HG03342 (cell line): ENCODE results near the gene CISD3.

Experiments used
- ATAC-seq: cut with Tn5 transposase; IDR thresholded peaks from one replicate; pipeline ENCODE4 v1.9.1; 2021; ENCODE audit warnings: mild to moderate bottlenecking, moderate library complexity; ENCODE audit not compliant: unreplicated experiment

Gene CISD3

GRCh38 chr17:38742411-38743308, 12.5 kb downstream of the CISD3 start:
- no peak for ATAC-seq

DNA sequence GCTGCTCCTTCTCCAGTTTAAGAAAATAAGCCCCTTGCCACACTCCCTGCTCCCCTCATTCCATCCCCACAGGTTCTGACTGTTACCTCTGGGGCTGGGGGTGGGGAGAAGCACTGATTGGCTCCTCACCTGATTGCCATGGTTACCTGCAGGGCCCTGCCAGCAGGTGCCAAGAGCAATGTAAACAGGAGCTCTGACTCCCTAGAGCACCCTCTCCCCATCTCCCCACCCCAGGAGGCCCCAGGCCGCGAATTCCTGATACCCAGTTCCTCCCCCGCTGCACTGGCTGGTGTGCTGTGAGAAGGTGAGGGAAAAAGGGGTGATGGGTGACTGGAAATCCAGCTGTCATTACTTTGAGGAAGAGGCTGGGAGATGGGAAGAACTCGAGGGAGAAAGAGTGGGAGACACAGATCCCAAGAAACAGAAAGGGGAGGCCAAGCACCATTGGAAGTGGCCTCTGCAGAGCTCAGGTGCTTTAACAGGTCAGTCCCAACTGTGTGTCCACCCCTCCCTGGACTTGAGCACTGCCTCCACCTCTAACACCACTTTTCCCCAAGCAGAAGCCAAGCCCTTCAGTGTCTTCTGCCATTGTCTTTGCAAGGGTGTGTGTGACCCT, 13.5 kb downstream of the CISD3 start:
- no peak for ATAC-seq

DNA sequence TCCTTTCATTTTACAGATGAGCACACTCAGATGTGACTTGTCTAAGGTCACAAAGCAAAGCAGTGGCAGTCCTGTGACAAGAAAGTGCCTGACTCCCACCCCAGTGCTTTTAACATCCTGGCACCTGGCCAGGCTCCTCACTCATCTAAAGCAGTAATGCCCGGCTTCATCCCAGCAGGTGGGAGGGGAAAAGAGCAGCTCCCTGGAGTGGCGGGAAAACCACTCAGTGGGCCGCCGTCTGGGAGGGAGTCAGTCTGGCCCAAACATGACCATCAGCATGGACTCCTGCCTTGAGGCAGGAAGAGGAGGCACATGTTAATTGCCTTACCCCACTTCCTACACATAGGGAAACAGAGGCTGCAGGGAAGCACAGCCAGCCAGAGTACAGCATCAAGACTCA, 15.4 kb downstream of the CISD3 start:
- ATAC-seq: no peak

DNA sequence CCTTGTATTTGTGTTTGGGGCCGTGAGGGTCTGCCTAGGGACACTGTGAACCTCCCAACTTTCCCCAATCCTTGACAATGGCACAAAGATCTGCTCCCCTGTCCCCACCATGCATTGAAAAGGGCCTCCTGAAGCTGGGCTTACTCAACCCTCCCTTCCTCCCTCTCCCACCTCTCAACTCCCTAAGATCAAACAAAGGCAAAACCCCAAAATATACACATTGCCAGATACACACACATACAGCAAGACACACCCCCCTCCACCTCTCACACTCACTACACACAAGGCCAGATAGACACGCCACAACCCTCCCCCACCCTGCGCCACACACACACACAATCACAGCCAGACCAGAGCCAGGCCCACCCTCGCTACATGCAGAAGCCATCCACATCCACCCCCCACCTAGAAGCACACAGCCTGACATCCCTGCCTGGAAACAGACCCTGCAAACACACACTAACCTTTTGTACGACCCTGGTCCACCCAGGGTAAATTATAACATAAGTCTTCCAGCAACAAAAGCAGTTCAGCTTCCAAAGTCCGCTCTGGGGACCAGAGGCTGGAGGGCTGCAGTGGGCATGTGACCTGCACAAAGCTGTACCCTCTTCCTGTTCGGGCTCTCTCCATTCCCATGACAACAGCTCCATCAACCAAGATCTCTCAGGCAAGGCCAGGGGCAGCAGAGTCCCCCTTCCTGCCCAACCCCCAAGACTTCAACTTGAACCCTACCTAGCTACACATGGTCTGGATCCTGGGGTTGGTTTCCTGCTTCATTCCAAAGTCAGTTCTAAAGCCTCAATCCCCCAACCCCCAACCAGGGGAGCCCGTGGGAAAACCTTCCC, 16.1 kb downstream of the CISD3 start:
- no peak for ATAC-seq

DNA sequence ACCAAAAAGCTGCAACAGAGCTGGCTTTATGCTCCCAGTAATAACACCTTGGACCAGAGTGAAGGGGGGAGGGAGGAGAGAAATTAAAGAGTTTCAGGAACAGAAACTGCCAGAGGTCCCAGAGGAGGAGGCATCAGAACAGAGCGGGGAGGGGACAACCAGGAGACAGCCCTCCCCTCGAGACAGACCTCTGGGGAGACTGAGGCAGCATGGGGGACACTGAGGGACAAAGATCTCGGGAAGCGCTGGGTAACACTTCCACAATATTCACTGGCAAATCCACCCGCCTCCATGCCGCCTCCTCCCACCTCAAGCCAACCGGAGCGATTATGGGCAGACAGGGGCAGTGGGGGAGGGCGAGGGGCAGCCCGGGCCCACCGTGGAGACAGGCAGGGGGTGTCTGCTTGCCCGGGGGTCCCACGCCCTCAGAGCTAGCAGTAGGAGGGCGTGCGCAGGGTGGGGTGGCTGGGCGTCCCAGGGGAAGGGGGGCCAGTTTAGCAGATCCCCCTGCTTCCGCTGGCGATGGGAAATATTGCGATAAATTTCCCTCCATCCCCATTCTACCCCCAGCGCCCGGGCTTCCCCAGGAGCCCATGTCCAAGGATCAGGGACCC, 16.8 kb downstream of the CISD3 start:
- no peak for ATAC-seq

GRCh38 chr17:38747463-38748148, 17.5 kb downstream of the CISD3 start:
- ATAC-seq: no peak

DNA sequence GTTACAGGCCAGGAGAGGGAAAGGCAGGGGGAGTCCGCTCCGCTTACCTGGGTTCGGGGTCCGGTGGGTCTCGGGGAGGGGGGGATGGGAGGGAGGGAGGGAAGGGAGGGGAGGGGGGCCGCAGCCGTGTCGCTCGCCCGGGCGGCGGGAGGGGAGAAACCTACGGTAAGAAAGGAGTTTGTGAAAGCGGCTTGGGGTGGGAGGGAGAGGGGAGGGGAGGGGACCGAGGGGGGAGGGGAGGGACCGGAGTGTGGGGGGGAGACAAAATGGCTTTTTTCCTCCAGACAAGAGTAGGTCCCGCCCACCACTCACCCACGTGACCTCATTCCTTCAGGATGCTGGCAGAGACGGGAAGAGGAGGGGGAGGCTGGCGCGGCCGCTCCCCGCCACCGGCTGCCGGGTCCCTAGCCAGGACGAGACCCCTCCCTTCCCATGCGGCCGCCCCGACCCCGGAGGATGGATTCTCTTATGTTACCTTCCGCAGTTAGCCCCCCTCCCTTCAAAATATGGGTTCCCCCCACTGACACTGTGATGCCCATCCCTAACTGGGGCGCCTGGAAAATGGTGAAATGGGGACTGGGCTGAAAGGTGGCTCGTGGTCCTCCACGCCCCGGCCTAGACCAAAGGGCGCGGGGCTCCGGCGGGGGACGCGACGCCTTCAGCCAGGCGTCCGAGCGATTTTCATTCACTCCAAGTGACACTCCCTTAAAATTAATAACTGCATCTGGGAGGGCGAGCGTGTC, 18.2 kb downstream of the CISD3 start, which contains the start of gene PCGF2:
Gene PCGF2 (minus strand): TSS at position 188 of the 743 bp plus-strand sequence. CDS start 7,934 bp downstream, outside the sequence.
- ATAC-seq: no peak

DNA sequence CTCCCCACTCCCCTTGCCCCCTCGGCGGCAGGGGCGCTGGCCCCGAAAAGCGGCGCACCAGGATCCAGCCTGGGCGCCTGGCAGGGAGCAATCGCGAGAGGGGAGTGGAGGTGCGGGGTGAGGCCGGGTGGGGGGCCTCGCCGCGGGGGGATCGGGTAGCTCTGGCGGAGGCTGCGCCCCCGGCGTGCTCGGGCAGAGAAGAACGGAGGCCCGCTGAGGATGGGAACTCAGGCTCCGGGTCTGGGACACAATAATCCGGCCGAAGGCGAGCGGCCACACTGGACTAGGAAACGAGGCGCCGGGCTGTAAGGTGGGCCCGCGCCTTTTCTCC, 18.7 kb downstream of the CISD3 start:
- no peak for ATAC-seq

GRCh38 chr17:38749223-38750043, 19.3 kb downstream of the CISD3 start:
- ATAC-seq: no peak

DNA sequence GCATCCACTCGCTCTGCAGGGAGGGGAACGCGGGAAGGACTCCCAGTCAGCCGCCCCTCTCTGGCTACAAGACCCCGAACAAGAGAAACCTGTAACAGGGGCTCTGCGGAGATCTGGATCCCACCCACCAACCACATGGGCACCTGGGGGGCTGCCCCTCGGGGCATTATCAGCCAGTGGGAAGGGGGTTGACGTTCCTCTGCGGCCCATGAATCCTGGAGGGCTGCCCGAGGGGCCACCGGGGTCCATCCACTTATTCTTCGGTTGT, 19.8 kb downstream of the CISD3 start:
- ATAC-seq: no peak

- no peak for ATAC-seq
Measured at GRCh38 chr17:38750312-38751121, 20.4 kb downstream of the CISD3 start.

GRCh38 chr17:38751144-38751807, 21.1 kb downstream of the CISD3 start:
- ATAC-seq: no peak

GRCh38 chr17:38751808-38752307, 21.7 kb downstream of the CISD3 start:
- ATAC-seq: peak; percentile 22

DNA sequence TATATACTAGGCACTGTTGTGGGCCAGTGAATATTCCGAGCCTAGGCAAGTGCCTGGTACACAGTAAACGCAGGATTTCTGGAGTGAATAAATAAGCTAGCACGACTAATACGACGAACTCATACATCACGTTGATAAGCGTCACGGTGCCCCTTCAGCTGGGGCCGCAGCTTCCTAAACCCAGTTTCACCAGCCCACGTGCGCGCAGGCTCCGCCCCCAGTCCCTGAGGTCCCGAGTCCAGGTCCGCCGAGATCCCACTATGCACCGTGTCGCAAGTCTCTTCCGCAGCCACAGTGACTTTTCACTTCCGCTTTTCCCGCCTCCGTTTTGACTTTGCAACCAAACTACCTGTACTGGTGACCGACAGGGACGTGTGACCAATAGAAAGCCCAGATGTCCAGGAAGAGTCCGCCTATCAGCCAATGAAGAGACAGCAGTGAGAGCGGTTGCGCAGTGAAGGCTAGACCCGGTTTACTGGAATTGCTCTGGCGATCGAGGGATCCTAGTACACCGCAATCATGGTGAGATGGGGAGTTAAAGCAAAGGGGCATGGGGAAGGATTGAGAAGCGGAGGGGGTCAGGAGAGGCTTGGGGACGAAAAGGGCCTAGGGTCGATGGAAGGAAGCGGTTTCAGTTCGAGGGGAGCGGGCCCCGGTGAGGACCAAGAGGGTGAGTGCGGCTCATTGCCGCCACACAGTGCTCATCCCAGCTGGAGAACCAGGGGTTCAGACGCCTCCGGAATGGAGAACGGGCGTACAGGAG, 22.3 kb downstream of the CISD3 start, which contains the start of gene PSMB3:
Gene PSMB3 (plus strand): TSS at position 434 of the 763 bp plus-strand sequence. CDS start 86 bp downstream, at position 520.
- ATAC-seq: peak; percentile 74

- no peak for ATAC-seq
Measured at GRCh38 chr17:38753071-38753506, 22.9 kb downstream of the CISD3 start.

DNA sequence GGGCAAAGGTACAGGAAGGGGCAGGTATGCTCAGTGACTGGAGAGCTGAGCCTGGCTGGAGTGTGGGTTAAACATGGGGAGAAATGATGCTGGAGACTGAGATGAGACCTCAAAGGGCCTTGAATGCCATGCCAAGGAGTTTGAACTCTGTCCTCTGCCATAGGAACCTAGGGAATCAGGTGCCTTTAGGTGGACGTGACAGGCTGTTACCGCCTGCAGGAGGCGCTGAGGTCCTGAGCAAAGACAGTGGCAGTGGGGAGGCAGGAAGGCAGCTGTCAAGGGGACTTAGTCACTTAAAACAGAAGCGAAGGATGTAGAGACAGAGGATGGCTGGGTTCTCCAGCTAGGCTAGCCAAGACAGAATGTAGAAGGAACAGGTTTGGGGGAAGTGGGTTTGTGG, 31.5 kb downstream of the CISD3 start:
- no peak for ATAC-seq

DNA sequence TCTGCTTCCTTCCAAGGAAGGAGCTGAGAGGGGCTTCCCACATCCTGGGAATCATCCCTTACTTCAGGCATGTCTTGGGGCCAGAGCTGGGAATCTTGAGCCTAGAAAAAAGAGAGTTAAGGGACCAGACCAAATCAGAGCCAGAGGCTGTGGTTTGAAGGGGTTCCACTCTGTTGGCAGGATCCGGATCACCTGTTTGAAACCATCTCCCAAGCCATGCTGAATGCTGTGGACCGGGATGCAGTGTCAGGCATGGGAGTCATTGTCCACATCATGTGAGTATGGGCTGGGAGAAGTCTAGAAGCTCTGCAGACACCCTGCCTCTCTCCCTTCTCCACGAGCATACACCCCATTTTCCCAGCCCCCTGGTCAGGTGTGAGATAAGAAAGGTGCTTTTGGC, 32.1 kb downstream of the CISD3 start:
- no peak for ATAC-seq
